Mucosa of rectum (tissue), 2 donors: ENCODE results near the gene ATN1.
A peak's percentile ranks its signal among the peaks of the same experiment; 100 is the strongest.

Experiments
- H3K27ac ChIP-seq, 2 donors: one replicate each; pipeline ENCODE4 v1.7.0; 2013; ENCODE audit warnings: inconsistent platforms in 2 of 2, low read depth in 2 of 2, low read length in 2 of 2
- H3K27me3 ChIP-seq, 2 donors: one replicate each; pipeline ENCODE4 v1.7.0; 2013; ENCODE audit warnings: low read length in 2 of 2; ENCODE audit not compliant: control insufficient read depth in 2 of 2, insufficient read depth in 2 of 2
- H3K36me3 ChIP-seq, 2 donors: one replicate each; pipeline ENCODE4 v1.7.0; 2013; ENCODE audit warnings: low read length in 2 of 2; ENCODE audit not compliant: control insufficient read depth in 2 of 2, insufficient read depth in 2 of 2
- H3K4me1 ChIP-seq, 2 donors: one replicate each; pipeline ENCODE4 v1.7.0; 2013; ENCODE audit warnings: low read length in 2 of 2, mild to moderate bottlenecking in 1 of 2; ENCODE audit not compliant: control insufficient read depth in 2 of 2, insufficient read depth in 2 of 2
- H3K4me3 ChIP-seq, 2 donors: one replicate each; pipeline ENCODE4 v1.7.0; 2013; ENCODE audit warnings: low read length in 2 of 2
- H3K9ac ChIP-seq, 2 donors: one replicate each; pipeline ENCODE4 v1.7.0; 2013; ENCODE audit warnings: low read length in 2 of 2, low read depth in 1 of 2, mild to moderate bottlenecking in 1 of 2
- H3K9me3 ChIP-seq, 2 donors: one replicate each; pipeline ENCODE4 v1.7.0; 2013; ENCODE audit warnings: low read length in 2 of 2; ENCODE audit not compliant: control insufficient read depth in 2 of 2
- donor health status: healthy.
- donor health status: Normal muscosa, but diverticular disease.

Gene ATN1

GRCh38 chr12:6952121-6952862 is 24.5 kb downstream of the ATN1 start:
- Histone ChIP-seq H3K36me3 (peaks cover 7 to 28% of the 10 kb centered on the region in 2 donors), H3K27ac (peak overlapping the region; percentile 79 to 91), H3K4me3 (peak overlapping the region; percentile 62 to 76), H3K27me3 (no peaks in the 10 kb centered on the region), H3K4me1 (peaks cover 24 to 41% of the 10 kb centered on the region in 2 donors), H3K9ac (peak overlapping the region; percentile 67 to 72), H3K9me3 (no peaks in the 10 kb centered on the region)

- peaks cover 23 to 47% of the 10 kb centered on the region in 2 donors for H3K4me1 ChIP-seq
- no peaks in the 10 kb centered on the region for H3K27me3 ChIP-seq
- H3K27ac ChIP-seq, result peak overlapping the region; percentile 79 to 91
- H3K9me3 ChIP-seq, result no peaks in the 10 kb centered on the region
- peak overlapping the region; percentile 67 to 72 for H3K9ac ChIP-seq
- H3K36me3 ChIP-seq, result peaks cover 7 to 32% of the 10 kb centered on the region in 2 donors
- peak overlapping the region; percentile 62 to 76 for H3K4me3 ChIP-seq
Measured at GRCh38 chr12:6952863-6953441, 25.2 kb downstream of the ATN1 start.

- peaks cover 7 to 36% of the 10 kb centered on the region in 2 donors for H3K36me3 ChIP-seq
- peak overlapping the region; percentile 62 to 76 for H3K4me3 ChIP-seq
- peak overlapping the region; percentile 79 to 91 for H3K27ac ChIP-seq
- peak overlapping the region; percentile 67 to 72 for H3K9ac ChIP-seq
- H3K9me3 ChIP-seq, result no peaks in the 10 kb centered on the region
- no peaks in the 10 kb centered on the region for H3K27me3 ChIP-seq
- H3K4me1 ChIP-seq, result peaks cover 29 to 53% of the 10 kb centered on the region in 2 donors
Measured at GRCh38 chr12:6953442-6954315, 25.9 kb downstream of the ATN1 start.

GRCh38 chr12:6954316-6955107 is 26.8 kb downstream of the ATN1 start:
- H3K9ac ChIP-seq, result peak overlapping the region in 1 of 2 donors; percentile 17
- H3K4me3 ChIP-seq, result peak overlapping the region in 1 of 2 donors; percentile 76
- H3K27me3 ChIP-seq, result no peaks in the 10 kb centered on the region
- no peaks in the 10 kb centered on the region for H3K9me3 ChIP-seq
- H3K4me1 ChIP-seq, result peaks cover 26 to 49% of the 10 kb centered on the region in 2 donors
- peaks cover 7 to 36% of the 10 kb centered on the region in 2 donors for H3K36me3 ChIP-seq
- peak overlapping the region; percentile 43 to 72 for H3K27ac ChIP-seq

GRCh38 chr12:6955108-6956020 is 27.6 kb downstream of the ATN1 start:
- Histone ChIP-seq H3K4me3 (peak overlapping the region in 1 of 2 donors; percentile 76), H3K27ac (peak overlapping the region in 1 of 2 donors; percentile 72), H3K36me3 (peaks cover 7 to 36% of the 10 kb centered on the region in 2 donors)

GRCh38 chr12:6956021-6956727 is 28.4 kb downstream of the ATN1 start:
- Histone ChIP-seq H3K9me3 (no peaks in the 10 kb centered on the region), H3K27me3 (no peaks in the 10 kb centered on the region), H3K9ac (no peak overlapping the region), H3K36me3 (peaks cover 7 to 36% of the 10 kb centered on the region in 2 donors), H3K4me3 (no peak overlapping the region), H3K4me1 (peaks cover 34 to 55% of the 10 kb centered on the region in 2 donors), H3K27ac (peak overlapping the region in 1 of 2 donors; percentile 48)

More at GRCh38 chr12:6955108-6956020, 27.6 kb downstream of the ATN1 start:
- Histone ChIP-seq H3K27me3 (no peaks in the 10 kb centered on the region), H3K9me3 (no peaks in the 10 kb centered on the region), H3K4me1 (peaks cover 31 to 53% of the 10 kb centered on the region in 2 donors), H3K9ac (no peak overlapping the region)

- Histone ChIP-seq H3K36me3 (peaks cover 7 to 34% of the 10 kb centered on the region in 2 donors), H3K9ac (no peak overlapping the region), H3K4me1 (peaks cover 45 to 66% of the 10 kb centered on the region in 2 donors), H3K27ac (peak overlapping the region in 1 of 2 donors; percentile 48), H3K27me3 (no peaks in the 10 kb centered on the region), H3K9me3 (no peaks in the 10 kb centered on the region), H3K4me3 (no peak overlapping the region)
Measured at GRCh38 chr12:6957151-6957701, 29.5 kb downstream of the ATN1 start.
